Forelimb muscle (tissue), 1 donor: Measurements from ENCODE around the gene ZNF792. TPM values are rescaled to one million over a fixed set of nuclear protein-coding genes. Genes with fewer than 3 reads are reported as not detected.
"Not testable (repeated sequence)": the region's sequence is repeated elsewhere in the genome, so short reads cannot be mapped to it uniquely, and the experiment has no call there.

Source experiments
- DNase-seq: peaks from one replicate; pipeline ENCODE4 v3.0.0-alpha.2; 2013; ENCODE audit warnings: low read depth
- polyA plus RNA-seq: library from polyadenylated mRNA; unstranded; fragments of 120-200 nt; gene quantifications from one replicate; pipeline ENCODE4 v1.2.1, GENCODE V29; 2013; ENCODE audit not compliant: insufficient read length

ZNF792 gene
- polyA plus RNA-seq, 1 donor, result 2.0 TPM

DNA sequence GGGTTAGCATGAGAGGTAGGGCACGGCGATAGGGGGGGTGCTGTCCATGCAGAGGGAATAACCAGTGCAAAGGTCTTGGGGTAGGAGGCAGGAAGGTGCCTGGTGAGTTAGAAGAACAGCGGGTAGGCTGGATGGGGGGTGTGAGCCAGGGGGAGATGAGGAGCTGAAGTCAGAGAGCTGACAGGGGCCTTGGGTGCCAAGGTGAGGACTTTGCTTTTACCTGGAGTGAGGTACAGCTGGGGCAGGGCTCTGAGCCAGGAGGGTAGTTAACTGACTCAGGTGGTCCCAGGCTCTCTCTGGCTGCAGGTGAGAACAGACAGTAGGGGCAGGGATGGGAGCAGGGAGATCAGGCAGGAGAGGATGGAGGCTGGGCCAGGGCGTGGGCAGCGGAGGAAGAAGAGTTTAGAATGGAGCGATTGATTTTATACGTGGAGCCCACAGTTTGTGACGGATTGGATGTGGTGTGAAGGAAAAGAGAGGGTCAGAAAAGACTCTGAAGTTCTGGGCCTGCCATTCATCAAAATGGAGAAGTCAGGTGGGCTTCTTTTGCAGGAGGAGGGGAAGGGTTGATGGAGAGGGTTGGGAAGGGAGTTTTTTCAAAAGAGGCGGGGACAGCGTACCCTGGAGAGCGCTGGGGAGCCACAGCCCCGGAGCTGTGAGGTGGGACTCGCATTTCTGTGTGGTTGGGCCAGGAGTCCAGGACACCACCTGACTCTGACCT lies 34.9 kb upstream of the ZNF792 start:
- DNase-seq, result no peak

DNA sequence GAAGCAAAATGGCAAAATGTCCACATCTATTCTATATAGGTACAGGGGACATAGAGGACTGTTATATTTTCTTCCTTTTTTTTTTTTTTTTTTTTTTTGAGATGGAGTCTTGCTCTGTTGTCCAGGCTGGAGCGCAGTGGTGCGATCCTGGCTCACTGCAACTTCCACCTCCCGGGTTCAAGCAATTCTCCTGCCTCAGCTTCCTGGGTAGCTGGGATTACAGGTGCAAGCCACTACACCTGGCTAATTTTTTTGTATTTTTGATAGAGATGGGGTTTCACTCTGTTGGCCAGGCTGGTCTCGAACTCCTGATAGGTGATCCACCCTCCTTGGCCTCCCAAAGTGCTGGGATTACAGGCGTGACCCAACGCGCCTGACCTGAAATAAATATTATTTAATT lies 34.2 kb upstream of the ZNF792 start:
- DNase-seq, result not testable (repeated sequence)

DNA sequence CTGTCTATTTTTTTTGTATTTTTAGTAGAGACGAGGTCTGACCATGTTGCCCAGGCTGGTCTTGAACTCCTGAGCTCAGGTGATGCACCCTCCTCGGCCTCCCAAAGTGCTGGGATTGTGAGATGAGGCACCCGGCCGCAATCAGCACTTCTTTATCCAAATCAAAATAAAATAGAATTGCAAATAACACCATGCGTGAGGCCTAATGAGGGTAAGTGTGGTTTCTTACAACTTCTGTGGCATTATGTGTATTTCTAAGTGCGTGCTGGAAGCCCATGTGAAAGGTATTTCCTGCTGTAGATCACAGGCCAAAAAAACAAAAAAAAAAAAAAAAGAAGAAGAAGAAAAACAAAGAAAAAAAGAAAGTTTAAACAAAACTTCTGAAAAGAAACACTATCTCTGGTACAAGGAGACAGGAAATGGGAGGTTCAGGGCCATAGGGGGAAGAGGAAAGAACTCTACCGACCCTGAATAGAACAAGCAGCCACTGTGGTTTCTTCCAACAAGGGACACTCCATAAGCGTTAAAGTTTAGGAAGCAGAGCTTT lies 33.1 kb upstream of the ZNF792 start:
- DNase-seq, result no peak

DNA sequence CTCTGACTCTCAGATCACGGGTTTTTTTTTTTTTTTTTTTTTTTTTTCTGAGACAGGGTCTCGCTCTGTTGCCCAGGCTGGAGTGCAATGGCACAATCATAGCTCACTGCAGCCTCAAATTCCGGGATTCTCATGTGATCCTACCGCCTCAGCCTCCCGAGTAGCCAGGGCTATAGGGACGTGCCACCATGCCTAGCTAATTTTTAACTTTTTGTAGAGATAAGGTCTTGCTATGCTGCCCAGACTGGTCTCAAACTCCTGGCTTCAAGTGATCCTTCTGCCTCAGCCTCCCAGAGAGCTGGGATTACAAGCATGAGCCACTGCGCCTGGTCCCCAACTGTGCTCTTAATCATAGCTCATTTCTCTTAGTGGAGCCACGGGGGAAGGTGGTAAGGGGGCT lies 31.5 kb upstream of the ZNF792 start:
- DNase-seq, result no peak

DNA sequence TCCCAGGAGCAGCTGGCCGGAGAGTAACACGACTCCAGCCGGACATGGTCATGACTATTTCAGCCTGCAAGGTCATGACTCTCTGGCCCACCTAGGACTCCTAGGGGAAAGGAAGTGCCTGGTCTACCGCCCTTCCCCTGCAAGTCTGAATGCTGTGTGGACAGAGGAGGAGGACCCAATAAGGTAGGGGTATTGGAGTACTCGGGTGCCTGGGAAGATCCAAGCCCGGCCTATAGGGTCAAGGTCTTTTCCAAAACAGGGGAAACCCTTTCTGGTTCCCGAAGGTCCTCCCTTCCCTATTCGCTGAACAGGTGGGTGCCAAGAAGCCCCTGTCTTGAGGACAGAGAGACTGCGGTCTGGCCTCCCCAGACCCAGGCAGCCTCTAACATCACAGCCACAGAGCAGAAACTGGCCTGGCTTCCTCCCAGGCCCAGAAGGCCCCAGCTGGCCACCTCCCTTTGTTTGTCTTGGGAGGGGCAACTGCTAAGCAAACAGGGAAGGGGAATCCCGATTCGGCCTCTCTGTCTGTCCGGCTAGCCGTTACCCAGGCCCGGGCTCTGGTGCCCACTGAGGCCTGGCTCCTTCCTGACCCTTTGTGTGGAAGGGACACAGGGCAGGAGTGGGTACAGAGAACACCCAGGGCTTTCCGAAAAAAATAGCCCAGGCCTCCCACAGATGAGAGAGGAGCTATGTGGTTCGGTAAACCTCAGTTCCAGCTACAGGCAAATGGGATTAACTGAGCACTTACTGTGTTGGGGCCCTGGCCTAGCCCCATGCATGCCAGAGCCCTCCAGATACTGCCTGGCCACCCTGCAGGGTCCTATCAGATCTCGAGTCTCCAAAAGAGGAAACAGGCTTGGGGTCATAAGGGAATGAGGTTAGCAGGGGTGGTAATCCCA lies 30.9 kb upstream of the ZNF792 start:
- DNase-seq, result no peak

DNA sequence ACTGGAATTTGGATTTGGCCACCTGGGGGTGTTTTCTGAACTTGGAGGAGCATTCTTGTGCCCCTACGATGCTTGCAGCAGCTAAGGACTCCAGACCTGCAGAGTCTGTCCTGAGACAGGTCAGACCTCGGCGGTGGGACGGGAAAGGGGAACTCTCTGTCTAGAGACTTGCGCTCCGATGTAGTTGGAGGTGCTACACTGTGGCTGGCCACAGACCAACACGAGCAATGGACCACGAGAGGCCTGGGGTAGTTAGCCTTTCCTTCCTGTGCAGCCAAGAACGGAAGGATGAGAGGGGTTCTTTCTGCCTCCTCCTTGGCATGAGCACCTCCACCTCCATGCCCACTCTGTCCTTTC lies 30.2 kb upstream of the ZNF792 start:
- no peak for DNase-seq

DNA sequence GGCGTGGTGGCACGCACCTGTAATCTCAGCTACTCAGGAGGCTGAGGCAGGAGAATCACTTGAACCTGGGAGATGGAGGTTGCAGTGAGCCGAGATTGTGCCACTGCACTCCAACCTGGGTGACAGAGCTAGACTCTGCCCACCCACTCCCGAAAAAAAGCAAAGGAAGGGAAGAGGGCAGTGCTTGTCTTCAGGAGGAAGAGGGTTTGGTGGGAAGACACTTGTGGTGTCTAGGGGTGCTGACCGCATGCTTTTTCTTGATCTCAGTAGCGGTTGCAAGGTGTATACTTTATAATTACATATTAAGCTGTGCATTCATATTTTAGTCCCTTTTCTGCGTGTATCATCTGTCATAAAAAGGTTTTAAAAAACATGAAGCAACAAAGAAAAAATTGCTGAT lies 28.6 kb upstream of the ZNF792 start:
- not testable (repeated sequence) for DNase-seq

DNA sequence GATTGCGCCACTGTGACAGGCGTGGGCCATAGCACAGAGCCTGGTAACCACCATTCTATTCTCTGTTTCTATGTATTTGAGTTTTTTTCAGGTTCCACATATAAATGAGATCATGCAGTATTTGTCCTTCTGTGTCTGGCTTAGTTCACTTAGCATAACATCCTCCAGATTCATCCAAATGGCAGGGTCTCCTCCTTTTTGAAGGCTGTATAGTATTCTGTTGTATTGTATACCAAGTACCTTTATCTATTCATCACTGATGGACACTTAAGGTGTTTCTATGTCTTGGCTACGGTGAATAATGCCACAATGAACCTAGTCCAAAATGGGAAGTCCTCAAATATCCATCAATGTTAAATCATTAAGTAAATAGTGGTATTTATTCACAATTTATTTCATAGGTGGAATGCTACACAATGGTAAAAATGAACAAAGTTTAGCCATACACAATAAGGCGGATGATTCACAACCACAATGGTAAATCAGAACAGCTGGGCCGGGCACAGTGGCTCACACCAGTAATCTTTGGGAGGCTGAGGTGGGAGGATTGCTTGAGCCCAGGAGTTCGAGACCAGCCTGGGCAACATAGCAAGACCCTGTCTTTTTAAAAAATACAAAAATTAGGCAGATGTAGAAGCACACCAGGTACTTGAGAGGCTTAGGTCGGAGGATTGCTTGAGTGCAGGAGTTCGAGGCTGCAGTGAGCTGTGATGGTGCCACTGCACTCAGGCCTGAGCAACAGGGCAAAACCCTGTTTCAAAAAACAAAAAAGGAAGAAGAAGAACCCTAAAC lies 27.7 kb upstream of the ZNF792 start:
- DNase-seq, result no peak

DNA sequence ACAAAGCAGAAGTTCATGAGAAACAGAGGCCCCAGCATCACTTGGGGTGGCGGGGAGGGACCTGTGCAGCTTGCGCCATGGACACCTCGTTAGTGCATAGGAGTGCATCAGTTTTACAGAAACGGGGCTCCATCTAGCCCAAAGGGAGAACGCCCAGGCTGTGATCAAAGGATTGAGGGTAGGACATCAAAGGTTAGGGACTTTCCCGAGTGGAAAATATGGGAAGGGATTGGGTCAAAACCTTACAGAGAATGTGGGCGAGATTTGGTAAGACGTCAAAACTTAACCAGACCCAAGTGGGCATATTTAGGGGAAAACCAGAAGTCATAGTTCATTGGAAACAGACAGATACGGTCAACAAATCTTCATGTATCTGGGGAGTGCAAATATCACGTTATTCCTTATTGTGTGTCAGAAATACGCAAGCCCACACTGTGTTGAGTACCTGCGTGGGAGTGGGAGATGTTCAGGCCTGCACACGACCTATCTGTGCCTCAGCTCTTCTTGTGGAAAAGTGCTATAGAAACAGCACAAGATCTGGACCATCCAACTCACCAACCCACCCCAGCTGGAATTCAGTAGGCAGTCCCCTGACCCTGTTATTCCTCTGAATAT lies 26.7 kb upstream of the ZNF792 start:
- no peak for DNase-seq

DNA sequence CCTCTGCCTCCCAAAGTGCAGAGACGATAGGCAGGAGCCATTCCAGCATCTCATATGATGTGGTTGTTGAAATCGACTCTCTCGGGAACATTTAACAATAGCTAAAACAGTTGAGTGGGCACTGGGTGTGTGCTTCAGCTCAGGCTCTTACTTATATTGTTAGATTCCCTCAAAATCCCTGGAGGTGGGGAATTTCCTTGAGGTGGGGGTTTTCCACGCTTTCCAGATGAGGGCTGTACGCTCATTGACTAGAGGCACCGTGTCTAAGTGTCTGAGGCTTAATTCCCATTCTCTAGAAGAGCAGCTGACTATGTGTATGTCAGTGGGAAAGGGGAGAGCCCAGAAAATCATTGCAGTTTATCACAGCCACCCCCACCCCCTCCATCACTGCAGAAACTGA lies 25.3 kb upstream of the ZNF792 start:
- no peak for DNase-seq

DNA sequence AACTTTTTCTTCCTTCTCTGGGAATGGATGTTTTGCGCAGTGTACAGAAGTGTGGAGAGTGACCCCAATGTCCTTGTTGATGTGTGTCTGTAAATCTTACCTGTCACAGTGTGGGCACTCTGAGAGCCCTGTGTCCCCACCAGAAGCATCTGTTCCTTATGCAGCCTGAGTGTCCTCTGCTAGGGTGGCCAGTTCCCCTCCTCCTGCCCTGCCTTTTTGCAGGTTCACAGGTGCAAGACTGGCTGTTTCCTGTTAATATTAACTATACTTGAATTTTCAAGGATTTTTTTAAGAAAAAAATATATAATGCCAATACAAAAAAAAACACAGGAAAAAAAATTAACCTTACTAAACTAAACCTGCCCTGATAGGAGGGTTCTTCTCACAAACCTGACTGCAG lies 24.1 kb upstream of the ZNF792 start:
- no peak for DNase-seq

DNA sequence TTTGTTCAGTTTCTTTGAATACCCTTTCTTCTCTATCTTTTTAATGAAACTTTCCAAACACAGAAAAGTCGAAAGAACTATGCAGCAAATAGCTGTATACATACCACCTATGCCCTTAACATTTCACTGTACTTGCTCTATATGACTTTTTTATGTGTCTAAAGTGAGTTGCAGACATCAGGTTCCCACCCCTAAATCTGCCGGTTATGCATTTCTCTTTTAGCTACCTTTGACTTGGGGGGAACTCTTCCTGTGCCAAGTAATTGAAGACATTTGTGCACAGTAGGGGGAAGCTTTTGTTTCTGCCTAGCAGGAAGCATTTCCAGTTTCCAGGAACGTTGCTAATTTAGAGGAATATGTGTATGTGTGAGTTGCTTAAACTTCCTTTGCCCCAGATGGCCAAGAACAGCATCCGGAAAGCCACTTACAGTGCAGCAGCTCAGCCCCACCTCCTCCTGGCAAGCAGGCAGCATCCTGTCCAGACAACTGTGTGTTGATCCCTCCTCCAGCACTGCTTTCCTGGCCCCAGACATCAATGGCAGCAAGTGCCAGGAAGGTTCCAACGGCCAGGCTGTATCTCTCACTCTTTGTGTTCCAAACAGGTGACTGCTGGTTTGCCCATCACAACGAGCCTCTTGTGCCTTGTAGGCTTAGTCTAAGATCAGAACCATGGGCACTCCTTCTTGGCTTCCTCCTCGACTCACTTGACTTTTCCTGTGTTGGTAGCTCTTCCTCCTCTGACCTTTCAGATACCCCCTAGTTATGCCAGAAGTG lies 21.4 kb upstream of the ZNF792 start:
- DNase-seq, result no peak

DNA sequence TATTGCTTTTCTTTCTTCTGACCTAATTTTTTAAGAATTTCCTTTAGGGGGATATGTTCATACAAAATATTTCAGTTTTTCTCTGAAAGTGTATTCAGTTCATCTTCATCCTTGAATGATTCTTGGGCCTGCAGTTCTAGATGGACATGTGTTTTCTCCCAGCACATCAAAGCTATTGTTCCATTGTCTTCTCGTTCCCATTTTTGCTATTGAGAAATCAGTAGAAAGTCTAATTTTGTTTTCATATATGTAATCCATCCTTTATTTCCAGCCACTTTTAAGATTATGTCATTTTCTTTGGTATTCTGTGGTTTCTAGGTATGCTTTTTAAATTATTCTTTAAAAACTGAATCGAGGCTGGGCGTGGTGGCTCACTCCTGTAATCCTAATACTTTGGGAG lies 20.3 kb upstream of the ZNF792 start:
- no peak for DNase-seq

DNA sequence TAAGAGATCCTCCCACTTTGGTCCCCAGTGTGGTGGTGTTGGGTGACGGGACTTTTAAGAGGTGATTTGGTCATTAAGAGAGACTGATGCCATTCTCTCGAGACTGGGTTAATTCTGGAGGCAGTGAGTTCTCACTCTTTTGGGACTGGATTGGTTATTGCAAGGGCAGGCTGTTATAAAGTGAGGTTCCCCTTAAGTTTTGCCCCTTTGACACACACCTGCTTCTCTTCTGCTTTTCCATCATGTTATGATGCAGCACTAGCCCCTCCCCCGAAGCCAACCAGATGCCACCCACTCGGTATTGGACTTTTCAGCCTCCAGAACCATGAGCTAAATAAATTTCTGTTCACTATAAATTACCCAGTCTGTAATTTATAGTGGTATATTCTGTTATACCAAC lies 19.8 kb upstream of the ZNF792 start:
- DNase-seq, result no peak

DNA sequence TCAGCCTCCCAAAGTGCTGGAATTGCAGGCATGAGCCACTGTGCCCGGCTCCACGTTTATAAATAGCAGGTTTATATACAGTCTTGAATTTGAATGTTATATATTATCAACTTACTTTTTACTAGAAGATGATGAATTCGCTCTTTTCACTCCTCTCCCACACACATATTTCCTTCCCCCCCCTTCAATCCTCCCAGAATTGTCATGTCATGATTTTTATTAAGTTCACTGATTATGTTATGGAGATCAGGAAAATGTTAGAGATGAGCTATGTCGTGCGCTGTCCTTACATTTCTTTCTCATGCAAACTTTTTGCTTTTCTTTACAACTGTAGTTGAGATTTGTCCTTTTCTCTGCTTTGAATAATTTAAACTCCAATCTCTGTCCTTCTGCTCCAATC lies 18.2 kb upstream of the ZNF792 start:
- DNase-seq, result no peak

DNA sequence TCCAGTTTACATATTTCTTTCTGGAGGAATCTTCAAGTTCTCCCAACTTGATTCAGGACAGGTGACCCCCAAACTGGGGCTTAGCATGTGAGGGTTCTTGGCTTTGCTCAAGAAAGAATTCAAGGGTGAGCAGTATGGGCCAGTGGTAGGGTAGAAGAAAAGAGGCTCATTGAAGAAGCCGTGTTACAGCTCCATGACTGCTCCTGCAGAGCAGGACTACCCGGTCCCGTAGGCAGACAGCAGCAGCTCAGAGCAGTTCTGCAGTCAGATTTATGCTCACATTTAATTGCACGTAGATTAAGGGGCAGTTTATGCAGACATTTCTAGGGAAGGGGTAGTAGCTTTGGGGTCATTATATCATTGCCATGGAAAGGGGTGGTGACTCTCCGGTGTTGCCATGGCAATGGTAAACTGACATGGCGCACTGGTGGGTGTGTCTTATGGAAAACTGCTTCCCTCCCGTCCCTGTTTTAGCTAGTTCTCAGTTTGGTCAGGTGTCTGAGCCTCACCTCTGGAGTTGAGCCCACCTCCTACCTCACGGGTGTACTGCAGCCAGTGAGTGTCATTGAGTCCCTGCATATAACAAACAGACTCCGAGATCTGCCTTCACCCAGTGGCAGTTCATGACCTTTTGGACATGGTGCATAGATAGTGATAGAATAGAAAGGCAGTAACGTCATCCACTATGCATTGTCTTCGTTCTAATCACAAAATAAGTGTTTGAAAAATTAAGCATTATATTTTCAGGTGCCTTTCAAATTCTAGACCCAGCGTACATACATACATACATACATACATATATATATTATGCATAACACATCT lies 16.0 kb upstream of the ZNF792 start:
- no peak for DNase-seq

DNA sequence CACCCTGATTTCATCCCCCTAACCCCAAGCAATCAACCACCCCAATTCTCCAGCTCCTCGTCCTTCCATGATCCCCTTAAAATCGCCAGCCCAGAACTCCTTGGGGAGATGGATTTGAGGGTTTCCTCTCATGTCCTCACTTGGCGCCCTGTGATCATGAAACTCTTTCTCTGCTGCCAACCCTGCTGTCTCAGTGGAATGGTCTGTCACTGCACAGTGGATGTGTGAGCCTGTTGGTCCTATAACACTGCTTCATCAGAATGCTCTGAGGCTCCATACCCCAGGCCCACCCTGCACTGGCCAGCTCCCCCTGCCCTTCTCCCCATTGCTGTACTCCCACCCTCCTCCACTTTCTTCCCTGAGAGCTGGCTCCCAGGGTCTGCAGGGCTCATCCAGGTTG lies 12.6 kb upstream of the ZNF792 start:
- no peak for DNase-seq

DNA sequence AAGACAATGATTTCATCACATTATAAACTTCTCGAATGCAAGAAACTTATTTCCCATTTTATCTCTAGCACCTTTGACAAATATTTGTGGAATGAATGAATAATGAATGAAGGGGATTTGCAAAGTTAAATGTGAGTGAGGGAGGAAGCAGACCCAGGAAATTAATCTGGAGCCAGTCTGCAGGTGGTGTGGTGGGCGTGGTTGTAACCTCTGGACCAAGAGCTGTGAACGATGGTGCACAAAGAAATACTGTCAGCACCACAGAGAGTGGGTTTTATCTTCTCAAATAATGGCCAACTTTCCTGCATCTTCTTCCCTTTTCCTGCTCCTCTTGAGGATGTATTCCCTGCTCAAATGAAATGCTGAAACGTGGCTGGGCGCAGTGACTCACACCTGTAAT lies 11.0 kb upstream of the ZNF792 start:
- DNase-seq, result no peak

DNA sequence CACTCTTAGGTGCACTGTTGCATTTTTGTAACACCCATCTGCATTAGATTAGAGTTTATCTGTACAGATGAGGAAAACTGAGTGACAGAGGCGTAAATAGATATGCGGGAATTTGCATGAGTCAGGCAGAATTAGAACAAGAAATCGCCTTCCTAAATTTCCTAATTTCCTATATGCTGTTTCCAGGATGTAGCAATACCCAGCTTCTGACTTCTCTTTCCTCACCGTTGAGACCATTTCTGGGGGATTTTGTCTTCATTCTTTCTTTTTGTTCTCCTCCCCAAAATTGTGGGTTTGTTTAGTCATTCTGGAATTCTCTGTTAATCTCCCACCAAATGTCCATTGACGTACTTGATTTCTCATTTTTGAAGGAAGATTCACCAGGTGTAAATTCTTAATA lies 10.6 kb upstream of the ZNF792 start:
- no peak for DNase-seq

DNA sequence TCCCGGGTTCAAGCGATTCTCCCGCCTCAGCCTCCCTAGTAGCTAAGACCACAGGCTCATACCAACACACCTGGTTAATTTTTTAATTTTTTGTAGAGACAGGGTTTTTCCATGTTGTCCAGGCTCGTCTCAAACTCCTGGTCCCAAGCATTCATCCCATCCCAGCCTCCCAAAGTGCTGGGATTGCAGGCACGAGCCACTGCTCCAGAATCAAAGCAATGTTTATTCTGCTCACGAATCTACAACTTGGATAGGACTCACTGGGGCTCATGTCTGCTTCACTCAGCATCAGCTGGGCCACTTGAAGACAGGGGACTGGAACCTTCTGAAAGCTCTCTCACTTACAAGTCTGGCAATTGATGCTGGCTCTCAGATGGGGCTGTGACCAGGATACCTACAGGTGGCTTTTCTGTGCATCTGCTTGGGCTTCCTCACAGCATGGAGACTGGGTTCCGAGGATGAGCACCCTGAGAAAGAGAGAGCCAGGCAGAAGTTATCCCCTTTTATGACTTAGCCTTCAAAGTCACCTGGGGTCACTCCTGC lies 8.2 kb upstream of the ZNF792 start:
- no peak for DNase-seq
